HG02870 (cell line): ENCODE data around the gene JAKMIP1.

Source experiments
- ATAC-seq: cut with Tn5 transposase; IDR thresholded peaks from one replicate; pipeline ENCODE4 v1.9.1; 2021; ENCODE audit warnings: mild to moderate bottlenecking, moderate library complexity; ENCODE audit not compliant: unreplicated experiment

The JAKMIP1 gene

GRCh38 chr4:6183740-6184139 is 16.6 kb downstream of the JAKMIP1 start:
- peak; percentile 42 for ATAC-seq

GRCh38 chr4:6182376-6183280 is 17.7 kb downstream of the JAKMIP1 start:
- no peak for ATAC-seq

DNA sequence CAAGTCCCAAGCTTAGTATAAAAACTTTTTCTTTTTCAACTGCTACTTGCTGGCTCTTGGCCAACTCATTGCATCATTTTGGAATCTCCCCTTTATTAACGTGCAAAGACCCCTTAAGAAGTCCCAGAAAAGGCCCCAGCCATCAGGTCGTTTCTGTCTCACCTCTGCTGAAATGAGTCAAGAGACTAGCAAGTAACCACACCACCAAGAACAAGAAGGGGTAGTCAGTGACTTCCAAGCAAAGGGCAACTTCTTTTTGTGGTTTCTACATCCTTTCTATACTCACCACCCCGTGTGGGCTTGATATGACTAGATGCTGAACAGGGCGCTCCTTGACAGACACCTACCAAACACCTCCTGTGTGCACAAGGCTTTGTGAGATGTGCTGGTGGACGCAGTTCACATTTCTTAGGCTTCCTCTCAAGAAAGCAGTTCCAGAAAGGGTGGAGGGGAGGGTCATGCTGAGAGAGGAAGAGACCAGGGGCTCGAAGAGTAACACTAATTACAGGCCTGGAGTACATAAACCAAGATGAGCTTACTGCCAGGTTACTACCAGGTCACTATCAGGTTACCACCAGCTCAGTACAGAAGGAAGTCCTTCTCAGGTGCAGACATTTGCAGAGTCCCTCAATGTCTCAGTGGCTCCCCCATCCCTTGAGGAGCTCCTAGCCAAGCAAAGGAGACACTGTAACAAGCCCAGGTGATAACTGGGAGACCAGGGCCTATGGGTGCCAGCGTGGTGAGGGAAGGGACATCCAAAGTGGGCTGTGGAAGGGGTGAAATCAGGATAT is 19.3 kb downstream of the JAKMIP1 start:
- ATAC-seq, result peak; percentile 83

- no peak for ATAC-seq
Measured at GRCh38 chr4:6179362-6179761, 21.0 kb downstream of the JAKMIP1 start.

DNA sequence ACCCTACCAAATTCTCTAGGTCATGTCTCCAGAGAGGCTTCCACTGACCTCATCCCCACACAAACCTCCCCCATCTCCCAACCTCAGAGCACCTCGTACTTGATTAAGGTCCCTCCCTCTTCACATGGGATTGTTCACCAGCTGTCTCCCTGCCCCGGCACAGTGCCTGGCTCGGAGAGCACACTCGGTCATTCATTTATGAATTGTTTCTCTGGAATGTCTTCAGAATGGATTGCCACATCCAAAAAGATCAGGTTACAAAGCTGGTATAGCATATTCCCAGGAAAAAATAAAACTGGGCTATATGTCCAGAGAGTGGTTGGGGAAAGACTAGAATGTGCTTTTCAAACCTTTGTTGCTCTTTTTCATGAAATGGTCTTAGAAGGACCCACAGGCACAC is 21.6 kb downstream of the JAKMIP1 start:
- no peak for ATAC-seq

DNA sequence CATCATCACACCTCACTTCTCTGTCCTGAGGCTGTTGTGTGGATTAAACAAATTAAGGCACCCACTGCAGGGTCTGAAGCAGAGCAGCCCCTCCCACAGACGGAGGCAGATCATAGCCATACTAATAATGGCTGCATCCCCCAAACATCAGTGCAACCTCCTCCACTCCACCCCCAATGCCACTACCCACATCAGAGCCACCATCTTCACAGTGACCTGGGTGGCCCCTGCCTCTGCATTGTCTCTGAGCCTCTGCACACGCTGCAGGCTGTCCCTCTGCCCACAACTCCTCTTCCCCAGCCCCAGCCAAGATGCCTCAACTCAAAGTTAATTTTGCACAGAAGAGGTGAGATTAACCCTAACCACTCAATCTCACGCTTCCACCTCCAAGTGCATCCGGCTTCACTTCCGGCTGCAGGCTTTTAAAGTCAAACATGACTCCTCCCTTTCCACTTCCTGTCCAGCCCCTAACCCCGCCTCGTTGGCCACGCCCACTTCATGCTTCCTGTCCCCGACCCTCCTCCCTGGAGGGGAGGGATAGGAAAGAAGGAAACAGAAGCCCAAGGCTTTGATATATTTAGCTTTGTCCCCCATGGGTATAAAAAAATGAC is 22.7 kb downstream of the JAKMIP1 start:
- no peak for ATAC-seq

- ATAC-seq, result no peak
Measured at GRCh38 chr4:6175426-6175825, 24.9 kb downstream of the JAKMIP1 start.

DNA sequence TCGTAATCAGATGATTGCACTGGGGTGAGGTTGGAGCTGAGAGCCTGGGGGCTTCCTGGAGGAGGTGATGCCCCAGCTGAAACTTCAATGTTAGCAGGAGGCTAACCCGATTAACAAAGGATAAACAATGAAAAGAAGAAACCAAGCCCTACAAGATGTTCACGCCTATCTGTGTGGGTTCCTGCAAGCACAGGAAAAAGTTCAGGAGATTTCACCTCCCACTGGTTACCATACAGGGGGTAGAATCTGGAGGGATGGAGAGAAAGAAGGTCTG is 27.5 kb downstream of the JAKMIP1 start:
- no peak for ATAC-seq

GRCh38 chr4:6172093-6172926 is 28.0 kb downstream of the JAKMIP1 start:
- ATAC-seq, result no peak

DNA sequence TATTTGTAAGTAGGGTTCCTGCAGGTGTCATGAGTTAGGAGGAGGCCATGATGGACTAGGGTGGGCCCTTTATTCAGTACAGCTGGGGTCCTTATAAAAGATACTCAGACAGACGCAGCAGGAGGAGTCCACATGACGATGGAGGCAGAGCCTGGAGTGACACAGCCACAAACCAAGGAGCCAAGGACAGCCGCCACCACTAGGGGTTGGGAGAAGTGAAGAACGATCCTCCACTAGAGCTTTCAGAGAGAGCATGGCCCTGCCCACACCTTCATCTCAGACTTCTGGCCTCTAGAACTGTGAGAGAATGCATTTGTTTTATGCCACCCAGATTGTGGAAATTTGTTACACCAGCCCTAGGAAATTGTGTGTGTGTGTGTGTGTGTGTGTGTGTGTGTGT is 31.1 kb downstream of the JAKMIP1 start:
- ATAC-seq, result no peak

DNA sequence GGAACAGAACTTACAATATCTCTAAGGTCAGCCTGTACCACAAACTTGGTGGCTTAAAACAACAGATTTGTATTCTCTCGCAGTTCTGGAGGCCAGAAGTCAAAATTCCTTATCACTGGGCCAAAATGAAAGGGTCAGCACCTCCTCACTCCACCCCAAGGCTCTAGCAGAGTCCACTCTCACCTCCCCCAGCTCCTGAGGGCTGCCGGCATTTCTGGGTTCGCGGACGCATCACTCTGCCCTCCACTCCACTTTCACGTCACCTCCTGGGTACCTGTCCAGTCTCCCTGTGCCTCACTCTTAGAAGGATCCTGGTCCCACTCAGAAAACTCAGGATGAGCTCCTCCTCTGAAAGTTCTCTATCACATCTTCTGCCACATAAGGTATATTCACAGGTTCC is 34.6 kb downstream of the JAKMIP1 start:
- ATAC-seq, result no peak

DNA sequence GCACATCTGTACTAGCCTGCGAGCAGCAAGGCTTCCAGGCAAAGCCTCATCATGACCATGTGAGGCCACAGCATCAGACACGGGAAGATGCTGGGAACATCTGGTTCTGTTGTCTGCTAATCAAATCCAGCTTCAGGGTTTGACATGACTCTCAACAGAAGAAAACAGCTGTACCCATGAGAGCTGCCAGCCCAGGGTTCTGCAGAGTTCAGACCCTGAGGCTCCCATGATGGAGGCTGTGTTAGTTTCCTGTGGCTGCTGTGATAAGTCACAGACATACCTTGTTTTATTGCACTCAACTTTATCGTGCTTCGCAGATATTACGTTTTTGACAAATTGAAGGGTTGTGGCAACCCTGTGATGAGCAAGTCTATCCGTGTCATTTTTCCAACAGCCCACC is 37.5 kb downstream of the JAKMIP1 start:
- no peak for ATAC-seq

GRCh38 chr4:6161921-6162464 is 38.4 kb downstream of the JAKMIP1 start:
- no peak for ATAC-seq

GRCh38 chr4:6160536-6160935 is 39.8 kb downstream of the JAKMIP1 start:
- no peak for ATAC-seq

- no peak for ATAC-seq
Measured at GRCh38 chr4:6157926-6158325, 42.4 kb downstream of the JAKMIP1 start.

- no peak for ATAC-seq
Measured at GRCh38 chr4:6155996-6156750, 44.2 kb downstream of the JAKMIP1 start.

DNA sequence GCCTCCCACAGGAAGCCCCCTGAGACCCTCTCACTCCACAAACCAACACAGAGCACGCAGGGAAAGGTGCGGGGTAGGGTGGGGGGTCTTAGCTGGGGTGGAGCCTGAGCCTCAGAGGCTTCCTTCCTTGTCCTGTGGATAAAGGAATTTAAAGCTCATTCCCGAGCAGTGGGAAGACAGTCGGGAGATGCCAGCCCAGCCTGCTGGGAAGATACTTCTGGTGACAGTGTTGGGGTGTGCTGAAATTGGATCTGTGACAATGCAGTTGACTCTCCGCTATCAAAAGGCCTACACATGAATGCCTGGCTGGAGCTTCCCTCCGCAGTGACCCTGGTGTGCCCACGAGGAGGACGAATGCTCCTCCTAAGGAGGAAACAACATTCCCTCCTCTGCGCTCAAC is 45.5 kb downstream of the JAKMIP1 start:
- ATAC-seq, result no peak

- ATAC-seq, result no peak
Measured at GRCh38 chr4:6153874-6154273, 46.5 kb downstream of the JAKMIP1 start.

GRCh38 chr4:6152869-6153705 is 47.3 kb downstream of the JAKMIP1 start:
- ATAC-seq, result no peak
